HG03135 (cell line): ENCODE measurements around the gene MCC.

Experiments used
- ATAC-seq: cut with Tn5 transposase; IDR thresholded peaks from one replicate; pipeline ENCODE4 v1.9.1; 2021; ENCODE audit warnings: mild to moderate bottlenecking, moderate library complexity; ENCODE audit not compliant: unreplicated experiment

Gene MCC

GRCh38 chr5:113487781-113488644 is at the start of gene MCC:
Gene MCC, minus strand, starts transcription at chr5:113488453.
- ATAC-seq = no peak

GRCh38 chr5:113531481-113532159 is 43.4 kb upstream of the MCC start:
- no peak for ATAC-seq

- ATAC-seq = no peak
These were observed 39.5 kb upstream of the MCC start for GRCh38 chr5:113527746-113528145.

- ATAC-seq = no peak
These were observed 38.2 kb upstream of the MCC start for GRCh38 chr5:113526421-113526820.

GRCh38 chr5:113524927-113525326 is 36.7 kb upstream of the MCC start:
- no peak for ATAC-seq

GRCh38 chr5:113523168-113523567 is 34.9 kb upstream of the MCC start:
- ATAC-seq = no peak

- no peak for ATAC-seq
These were observed 32.6 kb upstream of the MCC start for GRCh38 chr5:113520899-113521298.

- peak; percentile 59 for ATAC-seq
These were observed 32.2 kb upstream of the MCC start for GRCh38 chr5:113520429-113520828.

- ATAC-seq = no peak
These were observed 31.2 kb upstream of the MCC start for GRCh38 chr5:113519412-113519811.

- no peak for ATAC-seq
These were observed 30.6 kb upstream of the MCC start for GRCh38 chr5:113518884-113519283.

GRCh38 chr5:113514289-113514635 is 26.0 kb upstream of the MCC start:
- no peak for ATAC-seq

- ATAC-seq = peak; percentile 99
These were observed 25.4 kb upstream of the MCC start, which contains the start of gene YTHDC2 for GRCh38 chr5:113513384-113514288. Gene YTHDC2, plus strand, starts transcription at chr5:113513694. Its CDS starts 202 bp downstream, at chr5:113513896.

GRCh38 chr5:113512341-113512740 is 24.1 kb upstream of the MCC start:
- ATAC-seq = no peak

GRCh38 chr5:113510836-113511451 is 22.7 kb upstream of the MCC start:
- ATAC-seq = no peak

GRCh38 chr5:113508756-113509155 is 20.5 kb upstream of the MCC start:
- no peak for ATAC-seq

GRCh38 chr5:113507601-113508000 is 19.3 kb upstream of the MCC start:
- ATAC-seq = no peak

GRCh38 chr5:113505181-113505580 is 16.9 kb upstream of the MCC start:
- ATAC-seq = no peak

GRCh38 chr5:113503146-113503545 is 14.9 kb upstream of the MCC start:
- ATAC-seq = no peak

- ATAC-seq = no peak
These were observed 13.8 kb upstream of the MCC start for GRCh38 chr5:113502073-113502472.

- ATAC-seq = no peak
These were observed 7.2 kb upstream of the MCC start for GRCh38 chr5:113495422-113495841.

- ATAC-seq = no peak
These were observed 5.2 kb upstream of the MCC start for GRCh38 chr5:113493446-113493845.
